NCI-H82 (cell line): Measurements from ENCODE around the gene ACHE.

Experiments used
- DNase-seq: peaks from one replicate; lab custom pipeline; 2025; lab: John Stamatoyannopoulos, UW

Gene ACHE

GRCh38 chr7:100884736-100885439 lies 10.8 kb downstream of the ACHE start:
- DNase-seq, result no peak

GRCh38 chr7:100882785-100883526 lies 12.7 kb downstream of the ACHE start:
- no peak for DNase-seq

DNA sequence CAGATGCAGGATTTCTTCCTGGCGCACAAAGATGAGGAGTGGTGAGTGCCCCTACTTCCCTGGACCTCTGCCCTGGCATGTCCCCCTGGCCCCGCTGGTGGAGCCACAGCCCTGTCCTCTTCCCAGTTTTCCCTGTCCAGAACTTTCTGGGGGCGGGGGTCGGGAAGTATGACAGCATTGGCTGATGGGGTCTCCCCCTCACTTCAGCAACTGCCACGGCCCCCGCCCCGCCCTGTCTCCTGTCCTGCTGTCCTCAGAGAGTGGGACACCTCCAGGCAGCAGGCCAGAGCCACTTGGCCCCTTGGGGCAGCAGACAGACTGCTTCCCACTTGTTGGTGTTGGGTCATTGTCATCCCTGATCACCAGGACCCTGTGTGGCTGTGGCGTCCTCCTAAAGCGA lies 13.5 kb downstream of the ACHE start:
- DNase-seq, result no peak

DNA sequence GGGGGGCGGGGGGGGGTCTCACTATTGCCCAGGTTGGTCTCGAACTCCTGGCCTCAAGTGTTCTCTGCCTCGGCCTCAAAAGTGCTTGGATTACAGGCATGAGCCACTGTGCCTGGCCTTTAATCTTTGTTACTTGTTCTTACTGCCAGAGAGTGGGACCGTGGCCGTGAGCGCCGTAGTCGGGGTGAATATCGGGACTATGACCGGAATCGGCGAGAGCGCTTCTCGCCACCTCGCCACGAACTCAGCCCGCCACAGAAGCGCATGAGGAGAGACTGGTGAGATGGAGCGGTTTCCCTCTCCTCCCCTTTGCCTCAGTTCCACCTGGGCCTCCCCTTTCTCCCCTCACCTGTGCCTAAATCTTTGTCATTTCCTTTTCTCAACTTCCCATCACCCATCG lies 14.6 kb downstream of the ACHE start:
- no peak for DNase-seq

- DNase-seq, result no peak
Observed at GRCh38 chr7:100880645-100881044, 15.0 kb downstream of the ACHE start.

DNA sequence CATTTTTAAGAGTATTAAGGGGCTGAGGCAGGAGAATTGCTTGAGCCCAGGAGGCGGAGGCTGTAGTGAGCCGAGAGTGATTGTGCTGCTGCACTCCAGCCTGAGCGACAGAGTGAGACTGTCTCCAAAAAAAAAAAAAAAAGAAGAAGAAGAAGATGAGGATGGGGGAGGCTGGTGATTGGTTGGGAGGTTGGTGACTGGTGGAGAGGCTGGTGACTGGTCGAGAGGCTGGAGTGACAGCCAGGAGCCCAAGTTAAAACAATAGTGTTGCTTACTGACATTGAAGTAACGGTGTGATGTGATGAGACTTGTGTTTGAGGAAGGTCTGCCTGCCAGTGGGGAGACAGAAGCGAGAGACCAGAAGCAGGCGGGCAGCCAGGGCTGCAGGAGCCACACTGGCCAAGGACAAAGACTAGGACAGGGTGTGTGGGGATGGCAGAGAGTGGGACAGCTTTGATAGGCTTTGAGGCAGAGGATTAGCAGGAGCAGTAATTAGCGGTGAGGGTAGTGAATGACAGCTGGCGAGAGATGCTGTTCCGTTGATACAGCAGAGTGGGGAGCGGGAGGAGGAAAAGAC lies 15.9 kb downstream of the ACHE start:
- DNase-seq, result peak; percentile 97

- DNase-seq, result no peak
Observed at GRCh38 chr7:100878685-100879084, 17.0 kb downstream of the ACHE start.

DNA sequence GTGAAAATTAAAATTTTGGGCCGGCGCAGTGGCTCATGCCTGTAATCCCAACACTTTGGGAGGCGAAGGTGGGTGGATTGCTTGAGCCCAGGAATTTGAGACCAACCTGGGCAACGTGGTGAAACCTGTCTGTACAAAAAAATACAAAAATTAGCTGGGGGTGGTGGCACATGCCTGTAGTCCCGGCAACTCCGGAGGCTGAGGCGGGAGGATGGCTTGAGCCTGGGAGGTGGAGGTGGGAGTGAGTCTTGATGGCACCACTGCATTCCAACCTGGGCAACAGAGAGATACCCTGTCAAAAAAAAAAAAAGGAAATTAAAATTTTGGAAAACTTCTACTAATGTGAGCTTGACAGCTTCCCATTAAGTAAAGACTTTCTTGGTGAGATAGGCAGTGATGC lies 17.7 kb downstream of the ACHE start:
- no peak for DNase-seq

GRCh38 chr7:100875356-100875751 lies 20.3 kb downstream of the ACHE start:
- DNase-seq, result peak; percentile 45

DNA sequence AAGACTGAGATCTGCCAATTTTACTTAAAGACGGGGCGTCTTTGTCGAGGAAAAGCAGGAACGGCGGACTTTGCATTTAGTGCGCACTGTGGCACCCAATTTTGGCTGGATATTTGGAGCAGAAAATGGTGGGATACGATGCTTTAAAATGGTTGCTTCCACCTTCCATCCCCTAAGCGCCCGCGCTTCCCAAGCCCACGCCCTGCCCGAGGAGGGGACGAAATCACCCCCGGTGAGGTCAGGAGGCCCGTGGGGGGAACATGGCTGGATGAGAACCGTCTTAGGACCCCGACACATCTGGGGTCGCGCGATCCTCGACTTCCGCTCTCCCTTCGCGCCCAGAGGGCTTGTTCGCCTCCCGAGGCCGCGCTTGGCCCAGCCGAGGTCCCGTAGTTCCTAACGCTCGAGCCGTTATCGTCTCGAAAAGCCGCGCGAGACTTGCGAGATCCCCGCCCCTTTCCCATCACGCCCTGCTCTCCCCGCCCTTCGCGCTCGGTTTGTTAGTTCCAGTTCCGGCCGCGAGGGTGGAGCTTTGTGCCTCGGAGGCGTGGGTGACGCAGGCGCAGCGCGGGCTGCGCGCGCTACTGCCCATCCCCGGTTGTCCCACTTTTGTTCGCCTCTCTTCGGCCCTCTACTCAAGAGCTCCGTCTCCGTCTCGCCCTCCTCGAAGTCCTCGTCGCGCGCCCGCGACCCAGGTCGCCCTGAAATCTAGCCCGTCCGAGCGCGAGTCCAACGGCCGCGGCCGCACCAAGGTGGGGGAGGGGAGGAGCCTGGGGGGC lies 20.9 kb downstream of the ACHE start, which contains the start of gene SRRT:
Gene SRRT (plus strand): TSS at position 527 of the 779 bp plus-strand sequence. CDS start 488 bp downstream, outside the sequence.
- DNase-seq, result peak; percentile 99

- peak; percentile 57 for DNase-seq
Observed at GRCh38 chr7:100874300-100874576, 21.4 kb downstream of the ACHE start.

- no peak for DNase-seq
Observed at GRCh38 chr7:100873599-100874299, 21.9 kb downstream of the ACHE start.

DNA sequence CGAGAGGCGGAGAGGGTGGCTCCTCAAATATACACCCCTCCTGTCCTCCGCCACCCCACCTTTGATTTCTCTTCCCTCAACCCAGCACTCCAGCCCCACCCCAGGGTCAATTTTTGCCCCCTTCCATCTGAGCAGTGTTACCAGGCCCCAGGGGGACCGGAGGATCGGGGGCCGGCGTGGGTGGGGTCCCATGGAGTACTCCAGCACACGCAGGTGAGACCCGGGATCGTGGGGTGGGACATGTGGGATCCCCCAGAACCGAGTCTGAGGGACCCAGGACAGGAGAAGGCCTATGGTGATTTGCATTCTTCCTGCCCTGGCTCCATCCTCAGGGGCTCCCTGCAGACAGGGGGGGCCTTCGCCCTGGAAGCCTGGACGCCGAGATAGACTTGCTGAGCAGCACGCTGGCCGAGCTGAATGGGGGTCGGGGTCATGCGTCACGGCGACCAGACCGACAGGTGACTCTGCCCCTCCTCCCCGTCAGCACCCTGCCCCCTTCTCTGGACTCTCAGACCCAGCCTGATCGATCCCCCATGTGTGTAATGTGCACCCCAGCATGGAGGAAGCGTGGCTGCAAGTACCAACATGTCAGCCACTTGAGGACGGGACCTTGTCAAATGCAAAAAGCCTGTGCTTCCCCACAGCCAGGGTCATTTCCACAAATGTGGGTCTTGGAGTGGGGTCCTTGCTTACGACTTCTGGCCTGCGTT lies 27.8 kb downstream of the ACHE start:
- no peak for DNase-seq

GRCh38 chr7:100867040-100867775 lies 28.5 kb downstream of the ACHE start, which contains the start of gene TRIP6:
Gene TRIP6 (plus strand): TSS chr7:100867387. CDS start chr7:100867498, 111 bp downstream.
- DNase-seq, result no peak

DNA sequence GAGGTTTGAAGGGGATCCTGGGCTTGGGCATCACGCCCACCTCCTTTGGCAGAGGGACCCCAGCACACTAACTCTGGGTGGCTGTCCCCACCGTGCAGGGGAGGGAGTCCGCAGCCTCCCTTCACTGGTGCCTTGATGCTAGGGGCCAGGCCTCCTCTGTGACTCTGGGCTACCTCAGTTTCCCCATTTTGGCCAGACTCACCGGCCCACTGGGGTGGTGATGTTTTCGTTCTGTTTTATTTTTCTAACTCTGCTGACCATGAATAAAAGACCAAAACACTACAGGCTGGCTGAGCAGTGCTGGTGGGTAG lies 29.0 kb downstream of the ACHE start:
- no peak for DNase-seq

- no peak for DNase-seq
Observed at GRCh38 chr7:100865938-100866728, 29.6 kb downstream of the ACHE start.

DNA sequence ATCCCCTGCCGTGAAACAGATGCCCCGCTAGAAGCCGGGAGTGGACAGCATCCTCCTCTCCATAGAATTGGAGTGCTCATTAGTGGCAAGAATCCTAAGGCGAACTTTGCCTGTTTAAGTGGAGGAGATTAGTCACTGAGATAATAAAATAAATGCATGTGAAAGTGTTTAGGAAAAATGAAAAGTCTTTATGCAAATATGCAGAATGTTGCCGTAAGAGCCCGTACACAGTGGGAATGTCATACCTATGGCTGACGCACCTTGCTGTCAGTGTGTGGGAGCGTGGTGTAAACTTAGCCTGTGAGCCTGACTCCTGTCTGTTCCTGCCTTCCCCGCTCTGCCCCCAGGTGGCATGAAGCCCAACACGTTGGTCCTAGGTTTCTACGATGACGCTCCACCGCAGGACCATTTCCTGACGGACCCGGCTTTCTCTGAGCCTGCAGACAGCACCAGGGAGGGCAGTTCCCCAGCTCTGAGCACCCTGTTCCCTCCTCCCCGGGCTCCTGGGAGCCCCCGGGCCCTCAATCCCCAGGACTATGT lies 30.2 kb downstream of the ACHE start:
- no peak for DNase-seq

DNA sequence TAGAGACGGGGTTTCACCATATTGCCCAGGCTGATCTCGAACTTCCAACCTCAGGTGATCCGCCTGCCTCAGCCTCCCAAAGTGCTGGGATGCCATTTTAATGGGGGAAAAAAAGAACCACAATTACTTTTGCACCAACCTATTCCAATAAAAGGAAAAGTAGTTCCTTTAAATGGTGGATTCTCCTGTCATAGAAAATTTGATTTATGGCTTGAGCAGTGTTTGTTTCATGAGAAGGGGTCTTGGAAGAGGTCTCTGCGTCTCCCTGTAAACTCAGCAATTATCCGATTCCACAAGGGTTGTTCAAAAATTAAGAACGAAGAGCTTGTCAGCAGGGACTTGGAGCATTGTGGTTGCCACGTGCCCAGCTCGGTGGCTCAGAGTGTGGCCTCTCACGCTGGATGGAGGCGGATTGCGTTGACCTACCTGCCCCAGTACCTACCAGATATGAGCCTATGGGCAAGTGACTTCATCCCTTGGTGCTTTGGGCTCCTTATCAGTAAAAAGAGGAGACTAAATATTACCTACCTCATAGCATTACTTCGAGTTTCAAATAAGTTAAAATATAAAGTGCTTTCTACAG lies 31.3 kb downstream of the ACHE start:
- DNase-seq, result no peak

GRCh38 chr7:100863406-100863950 lies 32.2 kb downstream of the ACHE start:
- no peak for DNase-seq
